22Rv1 (cell line): ENCODE results near the gene MLYCD.

Experiments used
- CTCF ChIP-seq: fragments of 450-650 bp; IDR thresholded peaks from 2 replicates; pipeline ENCODE4 v1.5.1; 2017; ENCODE audit warnings: mild to moderate bottlenecking
- ZFX ChIP-seq: fragments of 450-650 bp; IDR thresholded peaks from 2 replicates; pipeline ENCODE4 v1.6.1; 2017; ENCODE audit warnings: antibody characterized with exemption, borderline replicate concordance

GRCh38 chr16:83915491-83915890, 16.6 kb downstream of the MLYCD start:
- TF ChIP-seq CTCF (no peak), ZFX (no peak)
